Cardiac muscle cell (in vitro differentiated cells and primary cell): Measurements from ENCODE around the gene TBC1D23. TPM values are rescaled to one million over a fixed set of nuclear protein-coding genes. Genes with fewer than 3 reads are reported as not detected.
A peak's percentile ranks its signal among the peaks of the same experiment; 100 is the strongest.

Source experiments
- DNase-seq, 2 donors: peaks; one replicate each; pipeline versions ENCODE4 v3.0.0 to v3.0.0-alpha.2; 2010 to 2017; ENCODE audit warnings: low read depth in 1 of 2, low spot score in 1 of 2
- H3K27ac ChIP-seq: fragments of 200-600 bp; sonication (generic); 2 replicates; pipeline ENCODE4 v1.5.1; 2016
- H3K27me3 ChIP-seq: fragments of 200-600 bp; sonication (generic); 2 replicates; pipeline ENCODE4 v1.6.0; 2016; ENCODE audit warnings: control low read depth
- H3K36me3 ChIP-seq: fragments of 200-600 bp; sonication (generic); 2 replicates; pipeline ENCODE4 v1.5.1; 2016; ENCODE audit warnings: control low read depth
- H3K4me1 ChIP-seq: fragments of 200-600 bp; sonication (generic); 2 replicates; pipeline ENCODE4 v1.8.1; 2017; ENCODE audit warnings: low read depth, mild to moderate bottlenecking, mixed run types
- H3K4me3 ChIP-seq: fragments of 200-600 bp; sonication (generic); 2 replicates; pipeline ENCODE4 v1.5.1; 2016; ENCODE audit warnings: mild to moderate bottlenecking
- H3K9me3 ChIP-seq: fragments of 200-600 bp; sonication (generic); 2 replicates; pipeline ENCODE4 v1.5.1; 2017; ENCODE audit warnings: low read depth, mild to moderate bottlenecking, control low read depth
- polyA plus RNA-seq: library from polyadenylated mRNA; unstranded; fragments of >200 nt; fragmentation: Nextera tagmentation; extraction: Ambion mirVana; gene quantifications from 2 replicates; pipeline ENCODE4 v1.2.1, GENCODE V29; 2016
- total RNA-seq: library from RNA; depleted of rRNA; stranded (reverse); fragments of >200 nt; gene quantifications from 2 replicates; pipeline ENCODE4 v1.2.3, GENCODE V29; 2016
- TF ChIP-seq, protein P1 (sequence below): IDR thresholded peaks from 2 replicates; pipeline ENCODE4 v1.5.1; 2012; ENCODE audit warnings: low read depth, mild to moderate bottlenecking, low read length

TBC1D23 gene
- total and polyA plus RNA-seq, 2 experiments from 2014 or later, result 15.3 to 19.3 TPM

DNA sequence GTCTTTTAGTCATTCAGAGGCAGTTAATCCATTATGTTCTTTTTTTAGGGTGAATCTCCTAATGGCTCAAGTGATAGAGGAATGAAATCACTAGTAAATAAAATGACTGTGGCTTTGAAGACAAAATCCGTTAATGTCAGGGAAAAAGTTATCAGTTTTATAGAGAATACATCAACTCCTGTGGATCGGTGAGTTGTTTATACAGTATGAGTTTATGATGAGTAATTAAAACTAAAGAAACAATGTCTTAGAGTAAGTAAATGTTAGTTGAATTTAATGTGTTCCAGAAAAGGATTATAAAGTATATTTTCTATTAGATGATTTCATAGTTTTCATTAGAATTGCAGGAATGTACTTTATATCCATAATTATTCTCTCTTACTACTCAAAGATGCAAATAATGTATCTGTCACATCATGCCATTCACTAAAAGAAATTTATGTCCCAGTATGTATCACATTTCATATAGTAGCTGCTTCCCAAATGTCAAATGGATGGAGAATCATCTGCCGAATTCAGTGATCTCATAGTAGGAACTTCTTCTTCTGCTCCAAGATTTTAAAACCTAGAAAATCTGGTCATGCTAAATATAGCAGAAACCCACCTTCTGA lies 49.7 kb downstream of the TBC1D23 start:
- Histone ChIP-seq H3K9me3 (no peaks in the 10 kb centered on the region), H3K27me3 (no peaks in the 10 kb centered on the region), H3K4me1 (no peaks in the 10 kb centered on the region), H3K4me3 (no peak overlapping the region), H3K27ac (no peak overlapping the region), H3K36me3 (peaks cover 27% of the 10 kb centered on the region)
- TF ChIP-seq, protein P1, sequence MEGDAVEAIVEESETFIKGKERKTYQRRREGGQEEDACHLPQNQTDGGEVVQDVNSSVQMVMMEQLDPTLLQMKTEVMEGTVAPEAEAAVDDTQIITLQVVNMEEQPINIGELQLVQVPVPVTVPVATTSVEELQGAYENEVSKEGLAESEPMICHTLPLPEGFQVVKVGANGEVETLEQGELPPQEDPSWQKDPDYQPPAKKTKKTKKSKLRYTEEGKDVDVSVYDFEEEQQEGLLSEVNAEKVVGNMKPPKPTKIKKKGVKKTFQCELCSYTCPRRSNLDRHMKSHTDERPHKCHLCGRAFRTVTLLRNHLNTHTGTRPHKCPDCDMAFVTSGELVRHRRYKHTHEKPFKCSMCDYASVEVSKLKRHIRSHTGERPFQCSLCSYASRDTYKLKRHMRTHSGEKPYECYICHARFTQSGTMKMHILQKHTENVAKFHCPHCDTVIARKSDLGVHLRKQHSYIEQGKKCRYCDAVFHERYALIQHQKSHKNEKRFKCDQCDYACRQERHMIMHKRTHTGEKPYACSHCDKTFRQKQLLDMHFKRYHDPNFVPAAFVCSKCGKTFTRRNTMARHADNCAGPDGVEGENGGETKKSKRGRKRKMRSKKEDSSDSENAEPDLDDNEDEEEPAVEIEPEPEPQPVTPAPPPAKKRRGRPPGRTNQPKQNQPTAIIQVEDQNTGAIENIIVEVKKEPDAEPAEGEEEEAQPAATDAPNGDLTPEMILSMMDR, result no peak
- DNase-seq, result no peak

DNA sequence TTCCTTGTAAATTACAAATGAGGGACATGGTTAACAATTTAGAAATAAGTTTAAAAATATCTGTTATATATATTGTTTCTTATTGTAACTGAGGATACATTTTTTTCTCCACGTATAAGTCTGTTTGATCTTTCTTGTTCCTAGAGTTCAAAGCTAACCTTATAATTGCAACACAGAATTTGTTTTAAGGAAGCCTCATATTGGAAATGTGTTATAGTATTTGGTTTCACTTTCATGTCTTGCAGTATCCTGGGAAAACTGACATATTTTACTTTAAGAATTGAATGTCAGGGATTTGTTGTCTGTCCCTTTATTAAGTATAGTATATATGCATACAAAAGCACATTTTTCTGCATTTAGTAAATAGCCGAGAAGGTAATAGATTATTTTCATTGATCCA lies 50.2 kb downstream of the TBC1D23 start:
- DNase-seq, result no peak
- no peak overlapping the region for H3K27ac ChIP-seq
- H3K36me3 ChIP-seq, result peaks cover 27% of the 10 kb centered on the region
- H3K4me1 ChIP-seq, result no peaks in the 10 kb centered on the region
- H3K4me3 ChIP-seq, result no peak overlapping the region
- H3K9me3 ChIP-seq, result no peaks in the 10 kb centered on the region
- no peaks in the 10 kb centered on the region for H3K27me3 ChIP-seq
- TF ChIP-seq, protein P1, result no peak

DNA sequence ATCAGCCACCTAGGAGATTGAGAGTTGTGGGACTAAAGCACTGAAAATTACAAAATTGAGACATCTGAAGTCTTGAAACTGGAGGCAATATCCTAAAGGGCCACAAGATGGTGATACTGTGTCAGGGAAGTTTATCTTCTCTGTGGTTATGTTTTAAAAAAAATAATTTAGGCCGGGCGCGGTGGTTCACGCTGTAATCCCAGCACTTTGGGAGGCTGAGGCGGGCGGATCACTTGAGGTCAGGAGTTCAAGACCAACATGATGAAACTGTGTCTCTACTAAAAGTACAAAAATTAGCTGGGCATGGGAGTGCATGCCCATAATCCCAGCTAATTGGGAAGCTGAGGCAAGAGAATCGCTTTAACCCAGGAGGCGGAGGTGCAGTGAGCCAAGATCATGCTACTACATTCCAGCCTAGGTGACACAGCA lies 55.9 kb downstream of the TBC1D23 start:
- Histone ChIP-seq H3K27ac (no peak overlapping the region), H3K9me3 (no peaks in the 10 kb centered on the region), H3K4me1 (peaks cover 6% of the 10 kb centered on the region), H3K27me3 (no peaks in the 10 kb centered on the region), H3K36me3 (peaks cover 18% of the 10 kb centered on the region), H3K4me3 (no peak overlapping the region)
- peak; percentile 52 to 80 for DNase-seq
- TF ChIP-seq, protein P1, result peak; percentile 67

DNA sequence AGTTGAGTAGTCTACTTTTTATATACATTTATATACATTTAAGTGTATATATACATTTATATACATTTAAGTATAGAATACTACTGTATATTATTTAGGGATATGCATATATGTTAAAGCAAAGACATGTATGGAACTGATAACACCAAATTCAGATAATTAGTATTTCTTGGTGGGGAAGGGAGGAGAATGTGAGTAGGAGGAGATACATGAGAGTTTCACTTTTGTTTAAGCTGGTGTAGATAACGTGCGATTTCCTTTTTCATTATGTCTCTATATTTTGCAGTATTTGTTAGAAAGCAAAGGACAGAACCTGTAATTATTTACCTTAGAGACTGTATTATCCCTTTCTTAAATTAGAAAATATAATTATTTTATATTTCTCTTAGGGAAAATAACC lies 57.1 kb downstream of the TBC1D23 start:
- Histone ChIP-seq H3K27me3 (no peaks in the 10 kb centered on the region), H3K9me3 (no peaks in the 10 kb centered on the region), H3K36me3 (peaks cover 18% of the 10 kb centered on the region), H3K27ac (no peak overlapping the region), H3K4me1 (peaks cover 6% of the 10 kb centered on the region), H3K4me3 (no peak overlapping the region)
- TF ChIP-seq, protein P1, result no peak
- no peak for DNase-seq

DNA sequence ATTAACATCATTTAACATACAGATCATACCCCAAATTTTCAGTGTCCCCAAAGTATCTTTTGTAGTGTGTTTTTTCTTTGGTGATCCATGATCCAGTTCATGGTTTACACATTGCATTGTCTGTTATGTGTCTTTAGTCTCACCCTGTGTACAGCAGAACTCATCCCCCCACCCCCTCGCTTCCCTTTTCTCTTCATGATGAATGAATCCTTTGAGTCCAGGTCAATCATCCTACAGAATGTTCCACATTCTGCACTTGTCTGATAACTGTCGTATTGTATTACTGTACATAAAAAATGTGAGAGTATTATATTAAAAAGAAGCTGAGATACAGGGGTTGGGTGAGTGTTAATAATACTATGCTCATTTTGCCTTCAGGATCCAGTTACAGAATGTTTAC lies 59.2 kb downstream of the TBC1D23 start:
- Histone ChIP-seq H3K36me3 (peaks cover 11% of the 10 kb centered on the region), H3K4me1 (peaks cover 6% of the 10 kb centered on the region), H3K4me3 (no peak overlapping the region), H3K9me3 (no peaks in the 10 kb centered on the region), H3K27ac (no peak overlapping the region), H3K27me3 (no peaks in the 10 kb centered on the region)
- TF ChIP-seq, protein P1, result no peak
- DNase-seq, result no peak
